Measurements from ENCODE around the gene CCDC141. TPM values are rescaled to one million over a fixed set of nuclear protein-coding genes. Genes with fewer than 3 reads are reported as not detected.
"Not testable (repeated sequence)": the region's sequence is repeated elsewhere in the genome, so short reads cannot be mapped to it uniquely, and the experiment has no call there.

The CCDC141 gene
- total RNA-seq, 1 donor, result not detected

GRCh38 chr2:179096090-179096489, 46.2 kb upstream of the CCDC141 start:
- no peak for TF ChIP-seq CTCF (IDR thresholded peaks at IDR 0.05; ENCODE audit: extremely low read depth, low read depth, low read length)
- Histone ChIP-seq H4K20me1 (ENCODE audit: insufficient read depth, low read length) (no peaks in the 10 kb centered on the region), H2AFZ (ENCODE audit: low read length) (no peak overlapping the region), H3K27me3 (ENCODE audit: insufficient read depth, low read length) (no peaks in the 10 kb centered on the region), H3K9me3 (ENCODE audit: low read depth, low read length) (no peaks in the 10 kb centered on the region), H3K36me3 (ENCODE audit: insufficient read depth, low read length) (no peaks in the 10 kb centered on the region), H3K4me2 (ENCODE audit: insufficient read depth, low read length) (no peak overlapping the region), H3K27ac (ENCODE audit: low read depth, low read length) (no peak overlapping the region), H3K79me2 (ENCODE audit: insufficient read depth, low read length) (no peaks in the 10 kb centered on the region), H3K4me3 (ENCODE audit: insufficient read depth, low read length) (no peak overlapping the region), H3K4me1 (ENCODE audit: insufficient read depth, low read length) (no peaks in the 10 kb centered on the region)
- DNase-seq (ENCODE audit: insufficient read length, low spot score, missing footprints), result no peak

- not testable (repeated sequence) for H2AFZ ChIP-seq (ENCODE audit: low read length); H3K4me2 ChIP-seq (ENCODE audit: insufficient read depth, low read length); H3K36me3 ChIP-seq (ENCODE audit: insufficient read depth, low read length); DNase-seq (ENCODE audit: insufficient read length, low spot score, missing footprints); H3K9me3 ChIP-seq (ENCODE audit: low read depth, low read length); H3K27me3 ChIP-seq (ENCODE audit: insufficient read depth, low read length); H3K4me3 ChIP-seq (ENCODE audit: insufficient read depth, low read length); H3K4me1 ChIP-seq (ENCODE audit: insufficient read depth, low read length); H4K20me1 ChIP-seq (ENCODE audit: insufficient read depth, low read length); H3K27ac ChIP-seq (ENCODE audit: low read depth, low read length); H3K79me2 ChIP-seq (ENCODE audit: insufficient read depth, low read length)
These were observed 43.0 kb upstream of the CCDC141 start for GRCh38 chr2:179092912-179093311.

- no peak for DNase-seq (ENCODE audit: insufficient read length, low spot score, missing footprints)
- Histone ChIP-seq H3K36me3 (ENCODE audit: insufficient read depth, low read length) (no peaks in the 10 kb centered on the region), H3K4me3 (ENCODE audit: insufficient read depth, low read length) (no peak overlapping the region), H3K9me3 (ENCODE audit: low read depth, low read length) (no peaks in the 10 kb centered on the region), H3K4me2 (ENCODE audit: insufficient read depth, low read length) (no peak overlapping the region), H4K20me1 (ENCODE audit: insufficient read depth, low read length) (no peaks in the 10 kb centered on the region), H3K79me2 (ENCODE audit: insufficient read depth, low read length) (no peaks in the 10 kb centered on the region), H3K27me3 (ENCODE audit: insufficient read depth, low read length) (no peaks in the 10 kb centered on the region), H3K4me1 (ENCODE audit: insufficient read depth, low read length) (no peaks in the 10 kb centered on the region), H2AFZ (ENCODE audit: low read length) (no peak overlapping the region), H3K27ac (ENCODE audit: low read depth, low read length) (no peak overlapping the region)
- no peak for TF ChIP-seq CTCF (IDR thresholded peaks at IDR 0.05; ENCODE audit: extremely low read depth, low read depth, low read length)
These were observed 32.8 kb upstream of the CCDC141 start for GRCh38 chr2:179082697-179083096.

- H3K4me2 ChIP-seq (ENCODE audit: insufficient read depth, low read length), result no peak overlapping the region
- H4K20me1 ChIP-seq (ENCODE audit: insufficient read depth, low read length), result no peaks in the 10 kb centered on the region
- no peaks in the 10 kb centered on the region for H3K4me1 ChIP-seq (ENCODE audit: insufficient read depth, low read length)
- no peak overlapping the region for H2AFZ ChIP-seq (ENCODE audit: low read length)
- no peak overlapping the region for H3K27ac ChIP-seq (ENCODE audit: low read depth, low read length)
- no peak for TF ChIP-seq CTCF (IDR thresholded peaks at IDR 0.05; ENCODE audit: extremely low read depth, low read depth, low read length)
- H3K36me3 ChIP-seq (ENCODE audit: insufficient read depth, low read length), result no peaks in the 10 kb centered on the region
- H3K27me3 ChIP-seq (ENCODE audit: insufficient read depth, low read length), result no peaks in the 10 kb centered on the region
- H3K9me3 ChIP-seq (ENCODE audit: low read depth, low read length), result no peaks in the 10 kb centered on the region
- DNase-seq (ENCODE audit: insufficient read length, low spot score, missing footprints), result no peak
- H3K79me2 ChIP-seq (ENCODE audit: insufficient read depth, low read length), result no peaks in the 10 kb centered on the region
- H3K4me3 ChIP-seq (ENCODE audit: insufficient read depth, low read length), result no peak overlapping the region
These were observed 32.0 kb upstream of the CCDC141 start for GRCh38 chr2:179081954-179082353.
